NCI-H2081 treated with DMSO at 0.1 percent for 48 hours (cell line): ENCODE measurements around the gene FSTL1.

Experiments used
- DNase-seq: peaks from one replicate; lab custom pipeline; 2025; lab: John Stamatoyannopoulos, UW

The FSTL1 gene

DNA sequence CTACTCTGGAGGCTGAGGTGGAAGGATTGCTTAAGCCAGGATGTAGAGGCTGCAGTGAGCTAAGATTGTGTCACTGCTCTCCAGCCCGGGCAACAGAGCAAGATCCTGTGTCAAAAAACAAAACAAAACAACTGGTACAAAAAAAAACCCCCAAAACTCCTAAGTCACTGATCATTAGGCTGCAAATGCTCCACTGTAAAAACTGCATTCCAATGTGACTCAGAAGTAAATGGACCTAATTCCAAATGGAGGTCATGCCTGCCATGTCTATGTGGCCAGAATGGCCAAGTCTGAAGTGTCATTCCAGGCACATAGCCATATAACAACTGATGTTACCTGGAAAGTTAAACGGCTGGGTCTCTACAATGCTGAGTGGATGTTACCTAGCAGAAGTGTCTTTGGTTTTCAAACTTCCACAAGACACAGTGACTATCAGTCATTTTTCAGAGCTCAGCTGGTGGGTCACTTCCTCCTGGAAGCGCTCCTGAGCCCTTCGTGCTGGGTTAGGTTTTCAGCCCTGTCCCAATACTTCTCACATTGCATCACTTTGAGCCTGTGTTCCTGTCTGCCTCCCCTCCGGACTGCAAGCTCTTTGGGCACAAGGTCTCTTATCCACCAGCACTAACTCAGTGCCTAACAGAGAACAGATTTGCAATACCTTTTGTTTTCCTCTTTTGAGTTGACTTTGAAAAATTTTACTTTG, 10.6 kb downstream of the FSTL1 start:
- DNase-seq = no peak

DNA sequence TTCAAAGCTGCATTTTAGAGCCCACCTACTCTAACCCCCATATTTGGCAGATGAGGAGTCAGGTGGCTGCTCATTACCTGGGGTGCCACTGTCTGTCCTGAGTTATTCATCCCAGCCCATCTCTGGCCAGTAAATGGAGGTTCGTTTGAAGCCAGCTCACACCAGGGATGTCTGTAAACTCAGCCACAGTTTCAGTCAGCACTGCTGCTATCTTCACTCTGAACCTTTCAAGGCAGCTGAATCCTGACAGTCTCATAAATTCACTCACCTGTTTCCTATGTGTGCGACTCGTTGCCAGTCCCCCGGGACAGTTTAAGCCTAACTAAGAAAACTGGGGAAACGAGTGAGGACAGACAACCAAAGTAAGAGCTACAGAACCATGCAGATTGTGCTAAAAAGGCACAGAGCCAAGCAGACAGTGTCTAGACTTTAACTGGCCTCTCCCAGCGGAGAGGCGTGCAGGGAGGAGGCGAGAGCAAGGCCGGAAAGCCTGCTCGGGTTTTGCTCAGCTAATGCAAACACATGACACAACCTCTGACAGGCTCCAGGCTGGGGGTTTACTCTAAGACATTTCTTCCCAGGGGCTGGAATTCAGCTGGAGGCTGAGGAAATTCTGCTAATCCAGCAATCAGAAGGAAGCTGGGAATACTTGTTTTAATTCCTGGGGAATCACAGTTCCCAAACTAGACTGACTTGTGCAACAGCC, 12.0 kb downstream of the FSTL1 start:
- DNase-seq = no peak

DNA sequence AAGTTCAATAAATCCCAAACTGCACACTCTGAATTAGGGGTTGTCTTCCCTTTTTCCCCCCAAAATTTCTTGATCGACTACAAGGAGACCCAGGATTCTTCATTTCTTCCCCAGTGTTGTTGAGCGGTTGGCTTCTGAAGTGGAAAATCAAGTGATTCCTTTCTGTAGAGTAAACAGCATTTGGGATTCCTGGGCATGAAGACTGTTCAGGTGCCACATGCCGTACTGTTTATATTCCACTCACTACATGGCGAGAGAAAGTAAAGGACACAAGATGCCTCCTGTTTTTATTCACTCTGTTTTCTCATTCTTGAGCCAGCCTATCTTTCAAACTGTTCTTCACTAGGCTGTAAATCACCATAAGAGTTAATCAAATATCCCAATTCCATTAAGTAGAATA, 12.6 kb downstream of the FSTL1 start:
- DNase-seq = no peak

DNA sequence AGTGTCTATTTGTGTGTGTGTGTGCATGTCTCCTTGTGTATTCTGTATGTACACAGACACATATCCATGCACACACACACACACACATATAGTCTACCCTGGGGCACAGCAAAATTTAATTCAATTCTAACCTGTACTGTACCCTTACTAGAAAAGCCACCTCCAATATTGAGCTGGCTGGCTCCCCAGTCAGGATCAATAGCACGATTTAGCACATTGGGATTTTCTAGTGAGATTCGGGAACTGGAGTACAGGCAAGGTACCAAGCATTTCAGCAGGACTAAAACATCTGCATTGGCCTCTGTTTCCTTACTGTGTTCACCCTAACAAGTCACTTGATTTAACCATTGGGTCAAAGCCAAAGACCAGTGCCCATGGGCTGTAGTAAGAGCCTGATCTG, 13.2 kb downstream of the FSTL1 start:
- no peak for DNase-seq

DNA sequence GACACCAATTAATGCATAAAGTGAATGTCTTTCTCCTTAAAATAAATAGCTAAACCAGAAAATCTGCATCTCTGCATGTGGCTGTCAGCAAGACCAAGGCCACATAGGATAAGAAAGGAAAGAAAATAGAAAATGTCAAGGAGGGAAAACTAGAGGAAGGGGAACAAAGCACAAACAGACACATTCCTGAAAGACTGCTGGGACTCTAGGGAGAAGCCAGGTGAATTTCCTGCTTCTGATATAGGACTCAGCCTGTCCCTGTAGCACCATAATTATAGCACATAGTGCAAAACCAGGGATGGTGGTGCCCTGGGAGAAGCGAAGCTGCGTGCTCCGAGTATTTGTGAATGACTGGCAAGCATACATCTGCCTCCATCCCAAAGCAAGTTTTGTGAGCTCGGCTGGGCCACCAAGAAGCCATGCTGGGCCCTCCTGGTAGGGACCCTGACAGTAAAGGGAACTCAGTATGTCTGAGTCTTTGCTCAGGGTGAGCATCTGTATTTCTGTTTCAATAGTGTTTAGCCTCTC, 14.2 kb downstream of the FSTL1 start:
- DNase-seq = no peak

DNA sequence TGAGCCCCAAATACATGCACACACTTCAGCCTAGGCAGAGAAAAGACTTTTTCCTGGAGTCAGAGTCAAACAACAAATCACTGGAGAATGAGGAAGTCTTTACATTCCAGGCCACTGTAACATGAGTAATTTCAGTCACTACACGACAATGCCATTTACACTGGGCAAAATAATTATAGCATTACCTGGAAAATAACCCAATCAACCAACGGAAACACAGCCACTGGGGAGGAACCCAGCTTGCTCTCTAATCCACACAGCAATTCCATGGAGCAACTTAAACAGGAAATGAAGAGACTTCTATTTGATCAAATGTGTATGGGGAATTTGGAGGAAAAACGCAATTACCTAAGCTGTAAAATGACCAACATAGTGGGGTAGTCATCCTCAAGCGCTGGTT, 15.2 kb downstream of the FSTL1 start:
- no peak for DNase-seq

DNA sequence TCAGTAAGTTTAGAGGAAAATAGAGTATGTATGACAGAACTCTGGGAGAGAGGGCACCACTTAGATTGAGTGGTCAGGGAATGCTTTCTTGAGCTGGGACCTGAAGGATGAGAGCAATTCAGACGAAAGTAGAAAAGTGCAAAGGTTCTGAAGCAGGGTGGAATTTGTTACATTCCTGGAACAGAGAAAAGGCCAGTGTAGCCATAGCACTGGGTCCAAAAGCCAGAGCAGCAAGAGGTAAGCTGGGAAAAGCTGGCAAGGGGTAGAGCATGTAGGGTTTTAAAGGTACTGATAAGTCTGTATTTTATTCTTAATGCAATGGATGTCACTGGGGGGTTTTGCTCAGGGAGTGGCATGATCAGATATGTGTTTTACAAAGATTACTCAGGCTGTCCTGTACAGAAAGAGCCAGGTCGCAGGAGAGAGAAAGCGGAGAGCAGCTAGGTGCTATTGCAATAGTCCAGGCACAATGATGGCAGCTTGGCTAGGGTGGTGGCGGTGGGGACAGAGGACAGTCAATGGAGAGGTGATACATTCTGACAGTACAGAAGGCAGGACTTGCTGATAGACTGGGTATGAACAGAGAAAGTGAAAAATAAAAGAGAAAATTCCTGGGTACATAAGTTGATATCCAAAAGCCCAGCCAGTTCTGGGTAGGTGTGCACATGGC, 17.0 kb downstream of the FSTL1 start:
- no peak for DNase-seq

DNA sequence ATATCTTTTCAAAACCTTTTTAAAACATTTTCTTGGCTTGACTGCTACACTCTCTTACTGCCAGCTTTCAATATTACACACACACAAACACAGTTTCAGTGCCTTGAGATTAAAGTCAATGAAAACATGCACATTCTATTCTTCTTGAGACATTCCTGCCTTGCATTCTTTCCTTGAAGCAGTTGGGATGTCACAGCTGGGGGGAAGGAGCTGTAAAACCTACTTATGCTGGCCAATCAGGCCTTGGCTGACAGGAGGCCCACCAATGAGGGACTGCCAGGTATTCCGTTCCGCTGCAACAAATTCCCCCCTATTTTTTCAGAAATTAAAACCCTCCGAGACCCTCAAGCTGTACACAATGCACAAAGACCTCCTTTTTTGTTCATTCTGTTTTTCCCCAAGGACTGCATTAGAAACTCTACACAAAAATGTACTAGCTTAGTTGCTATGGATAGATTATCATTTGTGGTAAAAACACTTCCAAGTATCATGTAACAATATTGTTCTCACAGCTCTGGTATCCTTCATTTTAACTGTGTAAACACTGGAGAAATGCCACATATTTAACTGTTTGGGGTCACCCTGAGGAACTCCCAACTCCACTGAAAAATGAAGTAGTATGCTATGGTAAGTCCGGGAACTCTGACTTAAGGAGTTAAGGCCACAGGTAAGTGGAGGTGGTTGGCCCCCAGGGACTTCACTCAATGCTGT, 18.5 kb downstream of the FSTL1 start:
- DNase-seq = no peak

DNA sequence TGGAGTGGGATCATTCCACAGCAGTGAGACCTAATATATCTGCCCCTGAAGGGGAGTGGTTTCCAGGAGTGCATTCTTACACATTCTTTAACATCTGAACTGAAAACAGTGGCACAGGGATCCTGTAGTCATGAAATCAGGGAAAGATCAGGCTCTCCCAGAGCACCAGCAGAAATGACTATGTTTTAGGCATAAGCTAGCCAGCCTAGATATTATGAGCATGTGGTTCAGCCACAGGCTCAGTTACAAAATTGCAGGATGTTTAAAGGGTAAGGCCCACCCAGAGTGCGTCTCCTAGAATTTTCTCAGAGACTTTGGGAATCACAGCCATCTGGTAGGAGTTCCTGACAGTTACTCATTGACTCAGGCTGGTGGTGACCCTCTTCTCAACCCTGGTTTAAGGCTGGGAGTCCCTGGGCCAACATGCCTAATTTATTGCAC, 20.9 kb downstream of the FSTL1 start:
- DNase-seq = no peak

DNA sequence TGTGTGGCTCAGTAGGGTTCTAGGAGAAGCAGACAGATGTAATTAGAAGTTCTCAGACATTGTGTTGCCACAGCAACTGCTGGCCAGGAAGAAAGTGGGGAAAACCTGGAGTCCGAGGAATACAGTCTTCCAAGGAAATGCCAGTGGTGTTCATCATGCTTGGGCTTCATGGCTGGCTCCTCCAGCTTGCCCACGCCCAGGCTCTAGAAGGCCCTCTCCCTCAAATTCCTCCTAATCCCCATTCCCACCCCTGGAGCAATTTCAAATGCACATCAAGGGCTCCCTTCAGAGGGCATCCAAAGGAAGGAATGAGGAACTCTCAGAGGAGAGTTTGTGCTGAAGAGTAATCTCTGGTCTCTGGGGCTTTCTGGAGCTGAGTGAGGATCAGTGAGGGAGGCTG, 21.9 kb downstream of the FSTL1 start:
- DNase-seq = no peak

DNA sequence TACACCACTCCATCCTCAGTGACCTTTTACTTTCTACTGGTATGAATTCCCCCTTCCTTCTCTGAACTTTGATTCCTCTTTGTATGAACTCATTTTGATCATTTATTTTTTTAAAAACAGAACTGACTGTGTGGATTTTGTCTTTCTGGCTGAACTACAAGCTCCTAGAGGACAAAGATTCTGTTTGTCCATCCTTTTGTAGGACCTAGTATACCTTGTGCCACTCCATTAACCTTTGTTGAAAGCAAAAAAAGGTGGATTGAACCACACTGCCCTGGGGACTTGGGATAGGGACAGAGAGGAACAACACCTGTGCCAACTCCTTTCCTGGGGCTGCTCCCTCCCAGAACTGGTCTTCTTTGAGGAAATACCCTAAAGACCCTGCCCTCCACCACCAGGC, 23.6 kb downstream of the FSTL1 start:
- no peak for DNase-seq

DNA sequence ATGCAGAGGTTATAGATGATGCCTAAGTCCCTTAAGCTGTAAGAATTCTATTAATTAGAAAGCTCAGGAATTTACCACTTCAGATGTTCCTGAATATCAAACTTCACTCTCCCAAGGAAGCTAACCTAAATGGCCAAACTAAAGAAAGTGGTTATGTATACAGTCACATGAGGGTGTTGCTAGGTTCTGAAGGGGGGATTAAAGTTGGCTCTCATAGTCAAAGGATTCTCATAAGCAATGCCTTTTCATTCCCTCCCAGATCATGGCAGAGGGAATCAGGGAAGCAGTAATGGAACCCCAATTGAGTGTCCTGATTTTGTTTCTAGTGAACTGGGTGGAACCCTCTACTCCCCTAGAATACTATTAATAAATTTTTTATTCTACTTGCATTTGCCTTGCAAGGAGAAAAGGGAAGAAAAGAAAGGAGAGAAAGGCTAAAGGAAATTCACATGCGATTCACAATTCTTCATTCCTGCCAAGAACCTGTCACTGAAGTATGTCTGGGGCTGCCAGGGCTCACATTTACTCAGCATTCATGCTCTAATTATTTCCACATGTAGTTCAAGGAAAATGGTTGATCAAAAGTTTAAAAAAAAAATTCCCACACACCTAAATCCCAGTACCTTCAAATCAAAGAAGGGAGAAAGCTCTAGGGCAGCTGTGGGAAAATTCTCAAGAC, 25.1 kb downstream of the FSTL1 start:
- DNase-seq = no peak

DNA sequence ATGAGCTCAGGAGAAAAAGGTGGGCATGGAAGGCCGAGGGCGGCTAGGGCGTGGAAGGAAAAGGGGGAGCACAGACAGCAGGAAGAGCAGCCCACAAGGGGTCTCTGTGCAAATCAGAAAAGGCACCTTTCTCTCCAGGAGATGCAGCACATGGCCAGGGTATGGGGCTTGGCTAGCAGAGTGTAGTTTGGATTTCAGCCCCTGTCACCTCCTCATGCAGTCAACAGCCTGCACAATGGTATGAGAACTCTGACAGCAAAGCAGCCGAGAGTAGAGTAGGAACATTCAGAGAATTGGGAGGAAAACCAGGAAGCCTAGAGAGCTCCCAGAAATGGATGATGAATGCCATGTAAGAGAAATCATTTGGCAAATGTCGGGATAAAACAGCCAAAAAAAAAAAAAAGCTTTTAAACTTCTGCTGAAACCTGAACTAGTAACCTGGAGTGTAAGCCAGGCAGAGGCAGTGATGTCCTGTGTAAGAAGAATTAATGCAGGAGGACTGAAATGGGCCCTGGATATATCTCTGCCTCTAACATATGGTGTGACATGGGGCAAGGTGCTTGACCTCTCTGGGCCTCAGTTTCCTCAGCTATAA, 25.7 kb downstream of the FSTL1 start:
- no peak for DNase-seq

DNA sequence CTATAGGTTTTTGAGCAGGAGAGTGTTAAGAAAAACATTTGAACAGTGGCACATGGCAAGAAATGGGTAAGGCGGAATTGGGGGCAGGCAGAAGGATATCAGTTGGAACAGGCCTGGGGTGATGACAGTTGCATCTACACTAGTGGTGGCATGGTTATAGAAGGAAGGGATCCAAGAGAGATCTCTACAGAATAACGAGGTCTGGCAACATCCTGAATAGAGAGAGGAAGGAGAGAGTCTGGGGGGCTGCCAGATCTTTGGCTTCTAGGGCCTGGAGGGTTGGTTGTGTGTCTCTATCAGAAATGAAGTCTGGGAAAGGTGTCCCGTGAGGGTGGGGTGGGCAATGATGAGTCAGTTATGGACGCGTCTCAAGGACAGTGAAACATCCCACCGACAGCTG, 26.3 kb downstream of the FSTL1 start:
- DNase-seq = no peak

DNA sequence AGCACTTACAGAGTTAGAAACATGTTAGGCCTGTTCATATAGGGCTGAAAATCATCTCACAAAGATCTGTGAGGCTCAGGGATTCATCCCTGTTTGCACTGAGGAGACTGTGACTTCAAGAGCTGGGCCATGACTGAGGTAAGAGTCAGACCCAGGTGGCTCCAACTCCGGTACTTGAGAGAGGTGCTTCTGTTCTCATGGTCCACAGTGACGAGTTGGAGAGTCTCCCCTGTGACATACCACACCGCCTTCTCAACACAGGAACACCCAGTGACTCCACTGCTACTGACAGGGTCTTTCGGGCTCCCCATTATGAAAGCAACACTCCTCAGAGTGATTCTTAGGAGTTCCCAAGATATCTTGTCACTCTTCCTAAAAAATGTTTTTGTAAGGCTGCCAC, 27.4 kb downstream of the FSTL1 start:
- DNase-seq = no peak

DNA sequence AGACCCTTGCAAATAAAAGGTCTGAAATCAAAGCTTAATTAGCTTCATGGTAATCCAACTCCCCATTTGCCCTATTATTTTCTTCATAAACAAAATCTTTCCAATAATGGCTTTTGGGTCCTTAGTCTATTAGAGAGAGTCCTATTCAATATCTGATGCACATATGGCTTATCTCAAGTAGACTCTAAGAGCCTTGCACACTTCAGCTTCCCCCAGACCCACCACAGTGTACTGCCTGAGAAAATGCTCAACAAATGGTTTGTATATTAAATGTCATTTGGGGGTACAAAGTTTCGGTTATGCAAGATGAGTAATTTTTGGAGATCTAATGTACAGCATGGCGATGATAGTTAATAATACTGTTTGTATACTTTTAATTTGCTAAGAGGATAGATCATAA, 28.9 kb downstream of the FSTL1 start:
- DNase-seq = no peak

DNA sequence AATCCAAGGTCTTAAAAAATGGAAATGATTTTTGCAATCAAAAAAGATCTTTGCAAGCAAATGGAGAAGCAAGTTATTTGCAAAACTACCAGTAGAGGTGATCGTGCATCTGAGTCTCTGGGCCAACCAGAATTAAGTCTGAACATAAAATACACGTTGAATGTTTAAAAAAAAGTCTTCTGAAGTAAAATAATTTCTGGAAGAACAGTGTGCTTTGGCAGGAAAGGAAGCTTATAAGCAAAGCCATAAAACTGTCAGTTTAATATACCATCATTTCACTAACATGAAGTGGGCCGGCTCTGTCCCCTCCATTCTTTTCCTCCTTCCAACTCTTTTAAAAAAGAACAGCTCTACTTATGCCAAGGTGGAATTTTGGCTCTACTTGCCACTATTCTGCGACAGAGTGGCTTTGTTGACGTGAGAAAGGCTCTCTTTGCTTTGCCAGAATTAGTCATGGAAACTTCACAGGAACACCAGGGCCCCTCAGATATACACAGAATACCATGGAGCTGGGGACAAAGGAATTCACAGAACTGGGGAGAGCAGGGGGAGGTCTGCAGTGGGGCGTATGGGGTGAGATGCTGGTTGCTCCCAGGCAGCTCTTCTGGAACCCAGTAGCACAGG, 29.8 kb downstream of the FSTL1 start:
- no peak for DNase-seq

DNA sequence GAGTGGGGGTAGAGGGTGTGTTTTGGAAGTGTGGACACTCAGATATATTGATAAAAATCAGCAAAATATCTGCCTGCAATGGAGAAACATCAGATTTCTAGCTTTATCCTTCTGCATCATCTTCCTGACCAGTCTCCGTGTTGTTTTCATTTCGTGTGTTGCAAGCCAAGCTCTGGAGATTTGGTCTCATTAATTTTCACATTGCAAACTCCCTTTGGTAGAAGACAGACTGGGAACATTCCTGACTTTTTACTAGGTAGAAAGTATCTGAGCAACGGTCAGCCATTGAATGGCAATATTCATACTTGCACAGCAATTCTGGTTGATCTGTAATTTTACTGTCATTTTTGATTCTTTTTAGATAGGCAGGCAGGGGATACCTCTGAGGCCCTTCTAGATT, 30.4 kb downstream of the FSTL1 start:
- no peak for DNase-seq

DNA sequence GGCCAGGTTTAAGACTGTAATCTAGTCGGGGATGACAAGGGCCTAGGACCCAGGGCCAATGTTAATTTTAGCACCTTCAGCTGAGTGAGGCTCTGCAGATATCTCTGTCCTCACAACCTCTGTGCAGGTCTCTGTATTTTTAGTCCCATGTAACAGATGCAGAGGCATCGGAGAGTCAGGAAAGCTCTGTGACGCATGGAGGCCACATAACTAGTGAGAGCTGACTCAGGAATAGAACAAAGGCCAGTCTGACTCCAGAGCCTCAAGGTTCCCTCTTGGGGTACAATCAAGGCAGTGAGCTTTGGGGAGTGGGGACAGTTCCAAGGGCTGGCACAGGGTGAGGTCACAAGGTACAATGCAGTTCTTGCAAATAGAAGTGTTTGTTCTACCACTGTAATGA, 31.0 kb downstream of the FSTL1 start:
- DNase-seq = no peak

DNA sequence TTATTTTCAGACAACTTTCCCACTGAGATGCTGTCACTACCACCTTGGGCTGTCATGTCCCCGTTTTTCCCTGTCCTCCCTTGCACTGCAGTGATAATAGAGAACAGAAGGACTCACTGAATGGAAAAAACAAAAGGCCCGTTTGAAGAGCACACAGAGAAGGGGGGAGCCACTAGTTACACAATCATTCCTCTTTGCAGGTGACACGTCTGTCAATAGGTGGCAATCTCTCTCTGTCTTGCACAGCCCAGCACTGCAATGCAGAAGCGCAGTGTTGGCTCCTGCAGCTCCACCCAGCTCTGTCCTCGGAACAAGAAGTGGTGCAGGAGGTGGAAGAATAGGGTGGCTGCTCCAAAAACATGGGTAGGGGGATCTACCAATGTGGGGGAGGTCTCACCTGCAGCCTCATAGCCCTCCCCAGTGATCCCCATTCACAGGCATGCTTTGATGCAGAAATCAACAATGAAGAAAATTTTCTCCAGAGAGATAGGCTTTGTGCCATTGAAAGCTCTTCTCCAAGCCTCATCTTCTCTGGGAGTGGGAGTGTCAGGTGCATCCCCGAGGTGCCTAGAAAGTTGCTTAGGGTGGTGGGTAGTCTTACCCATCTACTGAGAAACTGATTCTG, 31.8 kb downstream of the FSTL1 start:
- peak; percentile 41 for DNase-seq

DNA sequence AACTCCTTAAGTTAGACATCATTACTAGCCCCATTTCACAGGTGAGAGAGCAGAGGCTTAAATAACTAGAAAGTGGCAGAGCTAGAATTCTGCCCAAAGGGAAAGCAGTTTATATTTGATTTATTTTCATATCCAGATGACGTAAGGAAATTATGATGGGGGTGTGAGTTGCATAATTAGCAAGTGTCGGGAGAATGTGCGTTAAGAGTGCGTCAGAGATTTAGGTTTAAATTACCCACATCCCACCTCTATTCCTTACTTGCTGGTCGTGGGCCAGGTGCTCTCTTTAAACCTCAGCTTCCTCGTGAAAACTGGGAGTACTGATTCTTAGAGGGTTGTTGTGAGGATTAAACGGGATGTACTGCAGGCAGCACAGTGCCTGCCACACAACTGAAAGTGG, 32.3 kb downstream of the FSTL1 start:
- DNase-seq = no peak
